GM19463 (cell line): Measurements from ENCODE around the gene KLHL29.
"Not testable (repeated sequence)": the region's sequence is repeated elsewhere in the genome, so short reads cannot be mapped to it uniquely, and the experiment has no call there.

Experiments
- ATAC-seq: cut with Tn5 transposase; IDR thresholded peaks from one replicate; pipeline ENCODE4 v1.9.1; 2021; ENCODE audit warnings: mild to moderate bottlenecking, moderate library complexity; ENCODE audit not compliant: unreplicated experiment

Gene KLHL29

GRCh38 chr2:23698721-23699579 is 314.0 kb downstream of the KLHL29 start:
- ATAC-seq = no peak

- no peak for ATAC-seq
These were observed 314.6 kb downstream of the KLHL29 start for GRCh38 chr2:23699580-23699925.

GRCh38 chr2:23700627-23701026 is 315.6 kb downstream of the KLHL29 start:
- ATAC-seq = no peak

GRCh38 chr2:23703037-23703582 is 318.1 kb downstream of the KLHL29 start:
- ATAC-seq = no peak

GRCh38 chr2:23703583-23704385 is 318.8 kb downstream of the KLHL29 start:
- no peak for ATAC-seq

DNA sequence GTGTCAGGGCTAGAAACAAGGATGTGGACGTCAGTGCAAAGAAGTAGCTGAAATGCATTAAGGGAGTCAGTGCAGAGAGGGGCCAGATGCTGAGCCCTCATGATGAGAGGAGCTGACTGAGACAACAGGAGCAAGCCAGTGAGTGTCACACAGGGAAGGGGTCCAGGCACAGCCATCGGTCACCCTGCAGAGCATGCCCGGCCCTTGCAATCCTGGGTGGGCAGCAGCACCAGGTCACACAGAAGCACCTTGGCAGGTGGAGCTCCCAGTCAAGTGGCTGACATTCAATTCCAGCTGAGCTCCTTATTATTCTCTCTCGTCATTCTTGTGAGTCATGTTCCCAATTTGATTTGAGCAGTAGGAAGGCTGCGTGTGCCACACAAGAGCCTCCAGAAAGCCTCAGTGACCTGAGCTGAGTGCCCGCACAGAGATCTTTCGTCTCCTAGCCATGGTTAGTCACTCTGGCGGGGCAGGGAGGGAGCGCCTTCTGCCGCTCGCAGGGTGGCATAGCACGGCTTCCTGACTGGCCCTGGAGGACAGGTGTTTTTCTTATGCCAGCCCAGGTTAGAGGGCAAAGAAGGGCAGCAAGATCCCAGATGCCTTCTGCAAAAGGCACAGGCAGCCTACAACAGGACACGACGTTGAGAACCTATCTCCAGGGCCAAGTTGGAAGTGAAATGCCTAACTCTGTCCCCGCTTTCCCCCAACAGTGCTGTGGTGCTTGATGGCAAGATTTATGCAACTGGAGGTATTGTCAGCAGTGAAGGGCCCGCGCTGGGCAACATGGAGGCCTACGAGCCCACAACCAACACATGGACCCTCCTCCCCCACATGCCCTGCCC is 321.0 kb downstream of the KLHL29 start:
- ATAC-seq = no peak

- no peak for ATAC-seq
These were observed 321.7 kb downstream of the KLHL29 start for GRCh38 chr2:23706613-23707078.

DNA sequence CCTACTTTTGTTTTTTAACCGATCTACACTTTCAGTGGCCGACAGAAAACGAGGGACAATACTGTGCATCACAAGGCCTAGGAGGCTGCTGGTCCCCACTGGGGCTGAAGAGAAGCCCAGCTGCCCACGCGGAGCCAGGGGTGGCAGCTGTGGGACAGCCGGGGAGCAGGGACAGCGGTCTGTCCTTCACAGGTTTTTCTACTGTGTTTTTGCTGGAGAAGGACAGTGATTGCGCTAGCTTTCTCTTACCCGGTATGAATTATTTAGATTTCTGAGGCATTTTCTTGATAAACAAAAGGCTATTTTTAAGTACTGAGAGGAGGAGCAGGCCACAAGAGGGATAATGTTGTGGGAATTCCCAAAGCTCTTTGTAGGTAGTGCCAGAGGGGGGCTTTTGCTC is 322.1 kb downstream of the KLHL29 start:
- no peak for ATAC-seq

GRCh38 chr2:23708771-23709170 is 323.8 kb downstream of the KLHL29 start:
- ATAC-seq = no peak

DNA sequence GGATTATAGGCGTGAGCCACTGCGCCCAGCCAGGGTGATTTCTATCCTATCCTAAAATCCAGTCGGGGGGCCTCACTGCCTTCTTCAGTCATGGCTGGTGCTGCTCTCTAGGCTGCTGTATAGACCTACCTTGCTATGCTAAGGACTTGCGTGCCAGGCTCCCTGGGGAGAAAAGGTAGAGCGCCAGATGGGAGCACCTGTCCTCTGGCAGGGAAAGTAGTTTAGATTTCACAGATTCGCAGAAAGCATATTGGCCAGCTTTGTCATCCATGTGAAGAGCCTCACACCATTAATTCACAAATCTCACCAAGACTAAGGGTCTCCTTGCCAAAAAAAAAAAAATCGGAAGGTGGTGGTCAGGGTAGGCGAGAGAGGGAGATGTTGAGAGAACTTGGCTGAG is 324.3 kb downstream of the KLHL29 start:
- ATAC-seq = no peak

DNA sequence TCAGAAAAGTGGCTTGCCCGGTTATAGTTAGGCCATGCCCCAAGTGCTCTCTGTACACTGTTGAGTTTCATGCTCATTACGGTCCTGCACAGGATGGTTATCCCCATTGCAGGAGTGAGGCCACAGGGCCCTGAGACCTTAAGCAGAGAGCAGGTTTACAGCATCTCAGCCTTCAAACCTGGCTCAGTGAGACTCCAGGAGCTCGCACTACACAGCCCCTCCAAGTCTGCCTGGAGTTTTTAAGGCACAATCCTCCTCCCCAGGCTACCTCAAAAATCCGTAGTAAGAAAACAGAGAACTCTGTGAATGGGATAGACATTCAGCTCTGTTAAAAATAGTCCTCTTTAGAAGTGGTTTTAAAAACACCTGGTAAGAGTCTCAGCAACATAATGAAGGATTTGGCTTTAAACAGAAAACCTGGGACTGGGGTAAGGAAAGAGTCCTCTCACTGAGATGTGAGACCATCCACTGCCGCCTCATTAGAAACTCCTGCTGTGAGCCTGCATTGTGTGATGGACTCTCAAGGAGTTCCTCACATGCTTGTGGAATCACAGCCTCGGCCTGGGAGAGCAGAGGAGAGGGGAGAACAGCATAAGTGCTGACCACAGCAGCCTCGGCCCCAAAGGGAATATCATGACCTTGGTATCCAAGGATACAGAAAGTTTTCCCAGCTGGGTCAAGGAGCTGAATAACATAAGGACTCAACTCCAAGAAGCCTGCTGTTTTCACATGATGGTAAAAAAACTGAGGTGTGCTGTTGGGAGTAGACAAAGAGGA is 327.2 kb downstream of the KLHL29 start:
- ATAC-seq = no peak

GRCh38 chr2:23712756-23713151 is 327.8 kb downstream of the KLHL29 start:
- no peak for ATAC-seq

DNA sequence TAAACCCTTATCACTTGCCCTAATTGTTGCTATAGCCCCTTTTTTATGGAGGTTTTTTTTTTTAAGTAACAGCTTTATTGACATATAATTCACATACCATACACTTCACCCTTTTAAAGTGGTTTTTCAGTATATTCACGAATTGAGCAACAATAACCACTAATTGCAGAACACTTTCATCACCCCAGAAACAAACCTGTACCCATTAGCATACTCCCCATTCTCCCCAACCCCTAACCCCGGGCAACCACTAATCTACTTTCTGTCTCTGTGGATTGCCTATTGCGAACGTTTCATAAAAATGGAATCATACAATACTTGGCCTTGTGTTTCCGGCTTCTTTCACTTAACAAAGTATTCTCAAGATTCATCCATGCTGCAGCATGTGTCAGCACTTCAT is 328.4 kb downstream of the KLHL29 start:
- ATAC-seq = no peak

- ATAC-seq = no peak
These were observed 334.1 kb downstream of the KLHL29 start for GRCh38 chr2:23718931-23719700.

GRCh38 chr2:23719716-23720115 is 334.7 kb downstream of the KLHL29 start:
- no peak for ATAC-seq

- ATAC-seq = no peak
These were observed 335.9 kb downstream of the KLHL29 start for GRCh38 chr2:23720705-23721453.

DNA sequence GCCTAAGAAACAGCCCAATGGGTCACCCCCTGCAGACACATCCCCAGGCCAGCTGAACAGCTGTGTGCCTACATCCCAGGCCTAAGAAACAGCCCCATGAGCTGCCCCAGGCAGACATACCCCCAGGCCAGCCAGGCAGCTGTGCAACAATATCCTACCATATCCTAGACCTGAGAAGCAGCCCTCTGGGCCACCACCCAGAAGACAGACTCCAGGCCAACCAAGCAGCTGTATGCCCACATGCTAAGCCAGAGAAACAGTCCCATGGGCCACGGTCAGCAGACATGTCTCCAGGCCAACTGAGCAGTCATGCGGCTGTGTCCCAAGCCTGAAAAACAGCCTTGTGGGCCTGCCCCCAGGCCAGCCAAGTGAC is 336.5 kb downstream of the KLHL29 start:
- ATAC-seq = no peak

- ATAC-seq = no peak
These were observed 337.3 kb downstream of the KLHL29 start for GRCh38 chr2:23722255-23722654.

- not testable (repeated sequence) for ATAC-seq
These were observed 338.1 kb downstream of the KLHL29 start for GRCh38 chr2:23723029-23723428.
